ENCODE results near the gene NCKAP5. TPM values are rescaled to one million over a fixed set of nuclear protein-coding genes. Genes with fewer than 3 reads are reported as not detected.
A peak's percentile ranks its signal among the peaks of the same experiment; 100 is the strongest.

Gene NCKAP5
- total and polyA plus RNA-seq, 2 experiments from 2014 or later, result 0.65 to 0.86 TPM

- TF ChIP-seq EZH2phosphoT487 (IDR thresholded peaks at IDR 0.05; ENCODE audit: insufficient read depth, low read depth) (no peak), EZH2 (IDR thresholded peaks at IDR 0.05; ENCODE audit: insufficient read depth, poor library complexity, severe bottlenecking) (no peak)
- Histone ChIP-seq H2AFZ (no peak overlapping the region), H3K79me2 (ENCODE audit: insufficient read depth) (no peaks in the 10 kb centered on the region), H3K9me3 (ENCODE audit: low read depth) (no peaks in the 10 kb centered on the region), H3K9ac (no peak overlapping the region), H3K4me1 (ENCODE audit: insufficient read depth) (peaks cover 37% of the 10 kb centered on the region), H3K27me3 (replicated peaks; ENCODE audit: insufficient read depth) (no peaks in the 10 kb centered on the region), H3K36me3 (ENCODE audit: low read depth) (no peaks in the 10 kb centered on the region), H3K27ac (peak overlapping the region; percentile 30; the same call in 1 of the 2 replicates), H4K20me1 (ENCODE audit: insufficient read depth) (no peaks in the 10 kb centered on the region), H3F3A (ENCODE audit: insufficient read depth) (peaks cover 6% of the 10 kb centered on the region), H3K4me2 (ENCODE audit: unreplicated experiment) (peak overlapping the region; percentile 42), H3K4me3 (no peak overlapping the region), H3K9me2 (ENCODE audit: insufficient read depth) (no peaks in the 10 kb centered on the region)
- in situ Hi-C loops (cut with MboI), result no loop called here
- DNase-seq, result no peak
- 16 to 27% methylated on average over 2 of the region's 2 CpGs for WGBS, 2 experiments (ENCODE audit: low coverage in 1 of 2, low lambda C conversion rate in 2 of 2, missing lambda C conversion rate in 2 of 2)
Observed at GRCh38 chr2:133377599-133377998, 190.7 kb downstream of the NCKAP5 start.

GRCh38 chr2:133377021-133377481 lies 191.2 kb downstream of the NCKAP5 start:
- Histone ChIP-seq H3K4me1 (ENCODE audit: insufficient read depth) (peaks cover 37% of the 10 kb centered on the region), H3K79me2 (ENCODE audit: insufficient read depth) (no peaks in the 10 kb centered on the region), H3K9me2 (ENCODE audit: insufficient read depth) (no peaks in the 10 kb centered on the region), H3K27ac (peak overlapping the region; percentile 30; the same call in 1 of the 2 replicates), H2AFZ (no peak overlapping the region), H3K36me3 (ENCODE audit: low read depth) (no peaks in the 10 kb centered on the region), H3K27me3 (replicated peaks; ENCODE audit: insufficient read depth) (no peaks in the 10 kb centered on the region), H3K4me2 (ENCODE audit: unreplicated experiment) (peak overlapping the region; percentile 42), H3F3A (ENCODE audit: insufficient read depth) (peaks cover 6% of the 10 kb centered on the region), H3K9ac (no peak overlapping the region), H3K9me3 (ENCODE audit: low read depth) (no peaks in the 10 kb centered on the region), H4K20me1 (ENCODE audit: insufficient read depth) (no peaks in the 10 kb centered on the region), H3K4me3 (no peak overlapping the region)
- peak; percentile 62 for DNase-seq
- TF ChIP-seq EZH2phosphoT487 (IDR thresholded peaks at IDR 0.05; ENCODE audit: insufficient read depth, low read depth), result no peak
- TF ChIP-seq EZH2 (IDR thresholded peaks at IDR 0.05; ENCODE audit: insufficient read depth, poor library complexity, severe bottlenecking), result no peak
- in situ Hi-C loops (cut with MboI), result no loop called here

GRCh38 chr2:133374781-133375180 lies 193.5 kb downstream of the NCKAP5 start:
- no peaks in the 10 kb centered on the region for H4K20me1 ChIP-seq (ENCODE audit: insufficient read depth)
- peaks cover 34% of the 10 kb centered on the region for H3K4me1 ChIP-seq (ENCODE audit: insufficient read depth)
- DNase-seq, result no peak
- 58 to 64% methylated on average over 5 of the region's 5 CpGs for WGBS, 2 experiments (ENCODE audit: low coverage in 1 of 2, low lambda C conversion rate in 2 of 2, missing lambda C conversion rate in 2 of 2)
- H3K9me3 ChIP-seq (ENCODE audit: low read depth), result no peaks in the 10 kb centered on the region
- no peak overlapping the region for H2AFZ ChIP-seq
- H3K36me3 ChIP-seq (ENCODE audit: low read depth), result no peaks in the 10 kb centered on the region
- no peak overlapping the region for H3K4me3 ChIP-seq
- H3K27ac ChIP-seq, result no peak overlapping the region
- H3K9me2 ChIP-seq (ENCODE audit: insufficient read depth), result no peaks in the 10 kb centered on the region
- no peak overlapping the region for H3K4me2 ChIP-seq (ENCODE audit: unreplicated experiment)
- H3K27me3 ChIP-seq (replicated peaks; ENCODE audit: insufficient read depth), result no peaks in the 10 kb centered on the region
- H3F3A ChIP-seq (ENCODE audit: insufficient read depth), result peaks cover 6% of the 10 kb centered on the region
- TF ChIP-seq EZH2phosphoT487 (IDR thresholded peaks at IDR 0.05; ENCODE audit: insufficient read depth, low read depth) (no peak), EZH2 (IDR thresholded peaks at IDR 0.05; ENCODE audit: insufficient read depth, poor library complexity, severe bottlenecking) (no peak)
- no peak overlapping the region for H3K9ac ChIP-seq
- in situ Hi-C loops (cut with MboI), result no loop called here
- H3K79me2 ChIP-seq (ENCODE audit: insufficient read depth), result no peaks in the 10 kb centered on the region

- no peak for TF ChIP-seq EZH2phosphoT487 (IDR thresholded peaks at IDR 0.05; ENCODE audit: insufficient read depth, low read depth)
- TF ChIP-seq EZH2 (IDR thresholded peaks at IDR 0.05; ENCODE audit: insufficient read depth, poor library complexity, severe bottlenecking), result no peak
- no peaks in the 10 kb centered on the region for H4K20me1 ChIP-seq (ENCODE audit: insufficient read depth)
- WGBS, 2 experiments (ENCODE audit: low coverage in 1 of 2, low lambda C conversion rate in 2 of 2, missing lambda C conversion rate in 2 of 2), result 65 to 67% methylated on average over 3 of the region's 3 CpGs
Observed at GRCh38 chr2:133371286-133371685, 197.0 kb downstream of the NCKAP5 start.

More at GRCh38 chr2:133371286-133371685, 197.0 kb downstream of the NCKAP5 start:
- H3K4me2 ChIP-seq (ENCODE audit: unreplicated experiment), result no peak overlapping the region
- H3K79me2 ChIP-seq (ENCODE audit: insufficient read depth), result no peaks in the 10 kb centered on the region
- H3K9me2 ChIP-seq (ENCODE audit: insufficient read depth), result no peaks in the 10 kb centered on the region
- no peaks in the 10 kb centered on the region for H3K27me3 ChIP-seq (replicated peaks; ENCODE audit: insufficient read depth)
- H3K36me3 ChIP-seq (ENCODE audit: low read depth), result no peaks in the 10 kb centered on the region
- no peak overlapping the region for H3K9ac ChIP-seq
- no peaks in the 10 kb centered on the region for H3F3A ChIP-seq (ENCODE audit: insufficient read depth)
- no peak overlapping the region for H2AFZ ChIP-seq
- no peak overlapping the region for H3K27ac ChIP-seq
- no peak overlapping the region for H3K4me3 ChIP-seq
- in situ Hi-C loops (cut with MboI), result no loop called here
- no peak for DNase-seq
- H3K9me3 ChIP-seq (ENCODE audit: low read depth), result no peaks in the 10 kb centered on the region
- H3K4me1 ChIP-seq (ENCODE audit: insufficient read depth), result peaks cover under 1% of the 10 kb centered on the region; the same call in 1 of the 2 replicates

Data from GM23248 (cell line).